HG03108 (cell line): Measurements from ENCODE around the gene PPP2R2B.

Experiments
- ATAC-seq: cut with Tn5 transposase; IDR thresholded peaks from one replicate; pipeline ENCODE4 v1.9.1; 2021; ENCODE audit warnings: moderate library complexity; ENCODE audit not compliant: unreplicated experiment

Gene PPP2R2B

GRCh38 chr5:146667633-146668272 lies 210.8 kb downstream of the PPP2R2B start:
- no peak for ATAC-seq

DNA sequence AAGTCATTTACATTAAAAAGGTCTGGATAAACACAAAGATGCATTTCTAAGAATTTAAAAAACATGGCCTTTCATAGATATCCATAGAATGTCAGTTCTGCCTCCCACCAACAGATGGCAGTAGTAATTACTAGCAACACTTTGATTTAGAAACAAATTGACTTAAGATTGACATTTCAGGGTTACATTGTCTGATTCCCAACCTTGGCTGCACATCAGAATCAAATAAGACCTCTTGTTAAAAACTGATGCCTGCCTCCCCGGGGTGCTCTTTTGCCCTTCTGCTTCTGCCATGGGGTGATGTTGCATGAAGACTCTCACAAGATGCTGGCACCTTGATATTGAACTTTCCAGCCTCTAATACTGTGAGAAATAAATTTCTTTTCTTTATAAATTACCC lies 216.3 kb downstream of the PPP2R2B start:
- ATAC-seq, result no peak

DNA sequence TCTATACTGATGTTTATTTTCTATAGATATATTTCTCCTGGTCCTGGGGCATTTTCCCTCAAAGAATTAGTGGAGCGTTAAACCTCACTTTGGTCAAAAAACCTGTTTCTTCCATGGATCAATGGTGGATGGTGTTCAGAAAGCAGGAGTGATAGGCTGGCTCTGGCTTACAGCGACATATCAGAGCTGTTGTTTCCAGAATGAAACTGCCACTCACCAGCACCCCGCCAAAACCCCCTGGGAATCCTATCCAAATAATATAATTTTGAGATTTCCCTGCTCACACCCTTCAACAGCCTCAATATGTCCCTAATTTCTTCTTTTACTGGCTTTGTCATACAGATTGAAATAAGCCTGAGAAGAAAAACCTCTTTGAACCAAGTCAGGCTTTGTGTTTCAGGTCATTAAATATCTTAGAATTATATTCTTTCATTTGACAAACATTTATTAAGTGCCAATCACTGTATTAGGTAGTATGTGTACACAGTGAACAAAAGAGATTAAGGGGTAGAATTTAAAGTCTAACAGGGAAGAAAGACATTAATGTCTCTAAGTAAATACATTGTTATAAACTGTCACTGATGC lies 218.1 kb downstream of the PPP2R2B start:
- no peak for ATAC-seq

GRCh38 chr5:146659961-146660360 lies 218.6 kb downstream of the PPP2R2B start:
- no peak for ATAC-seq

GRCh38 chr5:146656703-146657102 lies 221.9 kb downstream of the PPP2R2B start:
- ATAC-seq, result no peak

DNA sequence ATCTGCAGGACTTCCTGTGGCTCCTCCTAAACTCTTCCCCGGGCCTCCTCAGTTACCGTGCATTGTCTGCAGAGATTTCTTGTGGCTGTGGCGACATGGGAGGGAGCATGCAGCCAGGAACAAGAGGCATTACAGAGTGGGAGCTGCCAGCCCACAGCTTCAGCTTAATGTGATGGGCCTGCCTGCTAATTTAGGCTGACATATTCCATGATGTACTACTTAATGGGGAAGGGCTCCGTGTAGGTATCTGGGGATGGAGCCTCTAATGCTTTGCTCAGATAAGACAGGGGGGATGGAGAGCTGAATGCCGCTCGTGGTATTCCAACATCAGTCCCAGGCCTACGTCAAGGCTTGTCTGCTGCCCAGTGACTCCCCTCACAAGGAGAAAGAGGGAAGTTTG lies 225.0 kb downstream of the PPP2R2B start:
- no peak for ATAC-seq

DNA sequence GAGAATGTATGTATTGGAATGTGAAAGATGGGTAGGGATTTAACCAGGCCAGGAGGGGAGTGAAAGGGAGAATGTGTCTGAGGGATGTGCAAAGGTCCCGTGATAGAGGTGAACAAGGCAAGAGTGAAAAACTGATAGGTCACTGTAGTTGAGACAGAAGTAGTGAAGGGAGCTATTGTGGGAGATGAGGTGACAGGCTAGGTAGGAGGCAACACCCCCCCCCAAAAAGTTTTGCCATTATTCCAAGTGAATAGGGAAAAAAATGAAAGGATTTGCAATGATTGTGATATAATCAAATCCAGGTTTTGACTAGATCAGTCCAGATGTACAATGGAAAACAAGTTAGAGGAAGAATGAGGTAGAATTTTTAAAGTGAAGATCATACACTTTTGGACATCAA lies 226.0 kb downstream of the PPP2R2B start:
- ATAC-seq, result no peak

- no peak for ATAC-seq
Observed at GRCh38 chr5:146647656-146648199, 230.8 kb downstream of the PPP2R2B start.

DNA sequence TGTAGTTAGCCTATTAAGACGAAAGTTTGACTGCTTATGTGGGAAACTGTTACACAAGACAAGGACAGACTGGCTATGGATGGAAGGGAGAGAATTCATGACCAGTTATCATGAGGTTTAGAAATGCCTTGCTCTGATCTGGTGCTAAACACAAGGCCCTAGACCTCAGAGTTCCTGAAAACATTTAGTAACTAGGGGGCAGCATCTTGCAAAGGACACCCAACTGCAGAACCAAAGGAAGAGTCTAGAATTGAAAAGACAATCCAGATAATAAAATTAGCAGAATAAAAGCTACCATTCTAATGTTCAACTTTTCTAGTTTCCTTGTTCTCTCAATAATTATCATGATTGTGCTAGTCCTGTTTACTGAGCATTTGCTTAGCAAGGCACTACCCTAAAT lies 232.1 kb downstream of the PPP2R2B start:
- no peak for ATAC-seq

DNA sequence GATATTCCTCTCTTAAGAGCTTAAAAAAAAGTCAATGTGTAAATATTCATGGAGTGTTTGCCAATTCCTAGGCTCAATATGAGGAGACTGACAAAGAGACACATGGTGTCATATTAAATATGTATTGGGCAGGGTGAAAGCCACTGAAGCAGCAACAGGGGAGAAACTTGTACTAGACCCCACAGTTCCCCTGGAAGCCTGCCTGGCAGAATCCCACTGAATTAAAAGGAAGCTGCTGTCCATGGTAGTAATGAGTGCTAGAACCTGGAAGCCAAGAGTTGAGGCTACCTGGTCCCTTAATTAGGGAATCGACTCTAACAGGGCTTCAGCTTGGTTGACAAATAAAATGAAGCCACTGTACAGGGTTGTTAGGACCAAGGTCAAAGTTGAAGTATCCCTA lies 233.2 kb downstream of the PPP2R2B start:
- no peak for ATAC-seq

- no peak for ATAC-seq
Observed at GRCh38 chr5:146644831-146645230, 233.7 kb downstream of the PPP2R2B start.

- ATAC-seq, result no peak
Observed at GRCh38 chr5:146643776-146644175, 234.8 kb downstream of the PPP2R2B start.

GRCh38 chr5:146642410-146642809 lies 236.1 kb downstream of the PPP2R2B start:
- no peak for ATAC-seq

GRCh38 chr5:146641941-146642340 lies 236.6 kb downstream of the PPP2R2B start:
- ATAC-seq, result no peak

DNA sequence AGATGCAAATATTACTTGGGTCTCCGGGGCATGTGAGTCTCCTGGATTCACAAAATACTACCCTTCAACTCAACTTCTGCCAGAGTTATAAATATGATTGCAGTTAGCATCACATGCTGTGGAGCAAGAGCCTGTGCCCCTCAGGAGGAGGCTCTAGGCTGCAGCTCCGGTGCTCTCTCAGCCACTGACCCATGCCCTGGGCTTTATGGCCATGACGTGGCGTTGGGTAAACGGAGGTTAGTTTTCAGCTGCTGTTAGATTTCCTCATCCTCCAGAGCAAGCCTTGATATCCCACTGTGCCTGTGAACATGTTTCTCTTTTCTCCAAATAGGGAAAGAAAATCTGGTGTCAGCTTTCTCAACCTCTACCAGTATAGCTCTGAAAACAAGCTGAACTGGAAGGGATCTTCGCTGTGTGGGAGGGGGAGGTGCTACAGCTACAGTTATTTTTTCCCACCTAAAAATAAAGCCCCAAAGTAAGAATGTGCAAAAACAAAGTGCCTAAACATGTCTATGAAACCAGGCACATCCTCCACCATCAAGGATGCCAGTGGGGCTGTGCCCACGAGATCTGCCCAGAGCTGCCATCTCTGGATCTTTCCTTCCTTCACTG lies 238.2 kb downstream of the PPP2R2B start:
- no peak for ATAC-seq

- ATAC-seq, result no peak
Observed at GRCh38 chr5:146635443-146635842, 243.1 kb downstream of the PPP2R2B start.

DNA sequence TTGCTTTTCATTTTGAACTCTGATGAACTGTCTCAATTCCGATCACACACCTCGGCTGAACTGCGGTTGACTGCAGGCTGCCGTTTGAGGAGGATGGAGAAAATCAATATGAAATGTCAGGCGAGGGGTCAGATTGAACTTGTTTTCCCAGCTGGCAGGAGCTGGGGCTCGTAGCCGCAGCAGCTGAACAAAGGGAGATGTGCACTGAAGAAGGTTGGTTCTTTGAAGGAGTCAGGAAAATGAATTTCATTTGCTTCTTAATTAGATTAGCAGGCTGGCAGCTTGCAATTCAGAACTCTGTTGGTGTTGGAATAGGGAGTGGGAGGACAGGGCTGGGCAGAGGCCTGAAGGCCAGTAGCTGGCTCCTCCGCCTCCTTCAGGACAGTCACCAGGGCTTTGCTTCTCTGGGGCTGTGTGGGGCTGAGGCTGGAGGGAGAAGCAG lies 245.2 kb downstream of the PPP2R2B start:
- no peak for ATAC-seq

GRCh38 chr5:146632620-146633322 lies 245.8 kb downstream of the PPP2R2B start:
- no peak for ATAC-seq

DNA sequence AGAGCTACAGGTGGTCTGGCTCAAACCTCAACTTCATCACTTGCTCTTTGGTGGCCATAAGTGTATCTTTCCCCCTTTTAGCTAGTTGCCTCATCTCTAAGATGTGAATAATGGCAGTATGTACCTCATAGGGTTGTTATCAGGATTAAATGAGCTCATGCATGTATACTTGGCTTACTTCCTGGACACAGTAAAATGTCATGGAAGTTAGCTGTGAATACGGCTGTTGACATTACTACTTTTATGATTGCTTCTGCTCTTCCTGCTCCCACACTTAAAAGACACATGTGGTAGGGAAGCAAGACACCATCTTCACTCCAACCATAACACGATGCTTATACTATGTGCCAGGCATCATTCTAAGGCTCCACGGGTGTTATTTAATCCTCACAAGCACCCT lies 248.1 kb downstream of the PPP2R2B start:
- ATAC-seq, result no peak

- no peak for ATAC-seq
Observed at GRCh38 chr5:146628950-146629349, 249.6 kb downstream of the PPP2R2B start.

GRCh38 chr5:146626936-146627335 lies 251.6 kb downstream of the PPP2R2B start:
- ATAC-seq, result no peak

DNA sequence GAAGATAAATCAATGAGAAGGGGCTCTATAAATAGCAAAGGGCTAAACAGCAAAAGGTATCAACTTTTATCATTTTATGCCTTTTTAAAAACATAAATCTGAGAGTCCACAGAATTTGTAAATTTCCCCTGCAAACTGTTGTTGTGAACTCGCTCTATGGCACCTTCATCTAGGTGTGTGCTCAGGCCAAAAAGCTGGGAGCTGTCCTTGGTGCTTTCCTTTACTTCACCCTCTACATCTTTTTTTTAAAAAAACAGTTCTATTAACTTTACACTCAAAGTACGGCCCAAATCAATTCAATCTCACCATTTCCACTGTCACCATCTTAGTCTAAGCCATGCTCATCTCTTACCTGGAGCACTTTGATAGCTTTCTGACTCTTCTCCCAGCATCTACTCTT lies 254.4 kb downstream of the PPP2R2B start:
- ATAC-seq, result no peak
